GM12891 (cell line): Measurements from ENCODE around the gene RIMBP2.

Experiments
- PAX5 ChIP-seq: IDR thresholded peaks from 2 replicates; pipeline ENCODE4 v1.6.1; 2011; ENCODE audit warnings: low read length, moderate library complexity, mild to moderate bottlenecking; ENCODE audit not compliant: insufficient read depth, severe bottlenecking
- POLR2A ChIP-seq: IDR thresholded peaks from 2 replicates; pipeline ENCODE4 v1.6.1; 2011; ENCODE audit warnings: low read depth, low read length, control low read depth
- POLR2AphosphoS5 ChIP-seq: IDR thresholded peaks from 2 replicates; pipeline ENCODE4 v1.6.1; 2011; ENCODE audit warnings: low read depth, low read length, control low read depth
- SPI1 ChIP-seq: IDR thresholded peaks from 2 replicates; pipeline ENCODE4 v1.6.1; 2011; ENCODE audit warnings: low read depth, low read length, control low read depth
- TAF1 ChIP-seq: IDR thresholded peaks from 2 replicates; pipeline ENCODE4 v1.6.1; 2011; ENCODE audit warnings: low read depth, low read length, control low read depth

- no peak for TF ChIP-seq POLR2AphosphoS5
- TF ChIP-seq TAF1, result no peak
- no peak for TF ChIP-seq POLR2A
- TF ChIP-seq SPI1, result no peak
- TF ChIP-seq PAX5, result no peak
Measured at GRCh38 chr12:130745921-130746320, 29.8 kb upstream of the RIMBP2 start.
